ENCODE results near the gene PARD3. TPM values are rescaled to one million over a fixed set of nuclear protein-coding genes. Genes with fewer than 3 reads are reported as not detected.

The PARD3 gene
- total RNA-seq, 1 donor from 2014 or later: 39.6 TPM

DNA sequence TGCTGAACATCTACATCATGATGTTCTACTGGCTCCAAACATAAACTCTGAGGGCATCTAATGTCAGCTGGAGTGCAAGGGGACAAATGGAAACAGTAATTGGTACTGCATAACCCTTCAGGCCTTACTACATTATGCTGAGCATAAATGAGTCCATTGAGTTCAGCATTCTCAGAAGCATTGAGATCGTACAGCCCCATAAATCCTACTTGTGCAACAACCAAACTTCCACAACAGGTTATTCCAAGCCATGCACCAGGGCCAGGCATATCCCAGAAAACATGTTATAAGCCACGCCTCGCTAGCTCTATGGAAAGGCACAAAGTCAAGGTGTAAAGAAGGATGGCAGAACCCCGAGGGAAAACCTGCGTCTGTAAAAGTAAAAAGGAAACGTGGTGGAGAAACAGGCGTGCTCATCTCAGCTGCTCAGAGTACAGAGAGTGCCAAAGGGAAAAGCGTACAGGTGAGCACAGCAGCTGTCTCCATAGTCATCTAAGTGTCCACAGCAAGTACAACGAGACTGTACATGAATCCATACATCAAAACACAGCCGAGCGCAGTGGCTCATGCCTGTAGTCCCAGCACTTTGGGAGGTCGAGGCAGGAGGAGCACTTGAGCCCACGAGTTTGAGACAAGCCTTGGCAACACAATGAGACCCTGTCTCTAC is 124.6 kb downstream of the PARD3 start:
- no peak for DNase-seq (ENCODE audit: low spot score)

DNA sequence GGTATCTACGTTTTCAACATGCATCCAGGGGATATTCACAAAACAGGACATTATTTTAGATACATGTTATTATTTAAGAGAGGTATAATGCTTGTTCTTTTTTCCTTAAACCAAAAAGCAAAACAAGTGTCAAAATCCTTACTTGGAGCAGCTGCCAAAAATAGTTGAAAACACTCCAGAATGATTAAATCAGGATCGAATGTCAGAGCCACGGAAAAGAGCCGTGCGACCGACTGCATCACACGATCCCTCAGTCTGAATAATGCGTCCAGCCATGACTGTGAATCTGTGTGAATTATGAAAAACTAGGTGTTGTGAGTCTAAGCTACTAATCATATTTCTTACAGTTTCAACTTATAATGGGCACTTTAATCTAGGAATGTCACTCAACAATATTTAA is 126.0 kb downstream of the PARD3 start:
- DNase-seq (ENCODE audit: low spot score): no peak

- DNase-seq (ENCODE audit: low spot score): no peak
Measured at GRCh38 chr10:34687434-34688210, 127.5 kb downstream of the PARD3 start.

- no peak for DNase-seq (ENCODE audit: low spot score)
Measured at GRCh38 chr10:34682580-34682979, 132.5 kb downstream of the PARD3 start.

- no peak for DNase-seq (ENCODE audit: low spot score)
Measured at GRCh38 chr10:34681933-34682332, 133.2 kb downstream of the PARD3 start.

GRCh38 chr10:34679177-34679576 is 135.9 kb downstream of the PARD3 start:
- DNase-seq (ENCODE audit: low spot score): no peak

GRCh38 chr10:34677591-34677990 is 137.5 kb downstream of the PARD3 start:
- DNase-seq (ENCODE audit: low spot score): no peak

GRCh38 chr10:34677132-34677531 is 138.0 kb downstream of the PARD3 start:
- no peak for DNase-seq (ENCODE audit: low spot score)

- no peak for DNase-seq (ENCODE audit: low spot score)
Measured at GRCh38 chr10:34674176-34674575, 140.9 kb downstream of the PARD3 start.

DNA sequence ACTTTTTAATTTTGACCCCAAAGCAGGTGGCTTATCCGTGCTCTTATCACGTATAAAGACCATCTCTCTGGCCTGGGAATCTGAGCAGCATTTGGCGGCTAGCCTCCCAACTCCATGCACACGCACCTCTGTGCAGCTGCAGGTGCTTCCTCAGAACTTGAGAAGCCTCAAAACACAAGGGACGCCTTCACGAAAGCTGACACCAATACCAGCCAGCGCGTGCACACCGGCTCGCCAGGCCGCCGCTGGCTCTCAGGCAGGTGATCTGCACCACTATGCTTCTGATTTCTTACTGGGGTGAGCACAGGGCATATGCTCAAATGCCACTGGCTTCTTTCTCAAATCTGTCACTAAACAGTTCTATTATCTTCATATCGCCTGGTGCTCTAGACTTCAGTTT is 145.0 kb downstream of the PARD3 start:
- DNase-seq (ENCODE audit: low spot score): no peak

DNA sequence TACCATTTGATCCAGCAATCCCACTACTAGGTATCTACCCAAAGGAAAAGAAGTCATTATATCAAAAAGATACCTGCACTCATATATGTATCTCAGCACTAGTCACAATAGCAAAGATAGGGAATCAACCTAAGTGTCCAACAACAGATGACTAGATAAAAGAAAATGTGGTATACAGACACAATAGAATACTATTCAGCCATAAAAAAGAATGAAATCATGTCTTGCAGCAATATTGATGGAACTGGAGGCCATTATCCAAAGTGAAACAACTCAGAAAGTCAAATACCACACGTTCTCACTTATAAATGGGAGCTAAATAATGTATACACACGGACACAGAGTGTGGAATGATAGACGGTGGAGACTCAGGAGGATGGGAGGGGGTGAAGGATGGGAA is 146.0 kb downstream of the PARD3 start:
- no peak for DNase-seq (ENCODE audit: low spot score)

GRCh38 chr10:34667177-34667576 is 147.9 kb downstream of the PARD3 start:
- DNase-seq (ENCODE audit: low spot score): no peak

- DNase-seq (ENCODE audit: low spot score): peak; percentile 60
Measured at GRCh38 chr10:34666008-34666704, 148.9 kb downstream of the PARD3 start.

DNA sequence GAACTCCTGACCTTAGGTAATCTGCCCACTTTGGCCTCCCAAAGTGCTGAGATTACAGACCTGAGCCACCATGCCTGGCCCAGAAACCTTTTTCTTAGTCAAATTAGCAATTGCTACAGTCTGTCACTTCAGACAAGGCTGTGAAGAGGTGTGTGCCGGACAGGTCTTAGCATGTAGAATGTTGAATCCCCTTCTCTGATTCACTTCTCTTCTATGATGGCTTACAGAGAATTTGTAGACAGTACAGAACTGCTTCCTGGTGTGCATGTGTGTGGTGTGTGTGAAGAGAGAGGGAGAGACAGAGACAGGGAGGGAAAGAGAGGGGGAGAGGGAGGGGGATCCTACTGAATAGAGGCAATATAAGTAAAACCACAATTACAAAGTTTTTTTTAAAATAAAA is 150.4 kb downstream of the PARD3 start:
- no peak for DNase-seq (ENCODE audit: low spot score)

- no peak for DNase-seq (ENCODE audit: low spot score)
Measured at GRCh38 chr10:34661580-34661979, 153.5 kb downstream of the PARD3 start.

- no peak for DNase-seq (ENCODE audit: low spot score)
Measured at GRCh38 chr10:34658934-34659333, 156.2 kb downstream of the PARD3 start.

DNA sequence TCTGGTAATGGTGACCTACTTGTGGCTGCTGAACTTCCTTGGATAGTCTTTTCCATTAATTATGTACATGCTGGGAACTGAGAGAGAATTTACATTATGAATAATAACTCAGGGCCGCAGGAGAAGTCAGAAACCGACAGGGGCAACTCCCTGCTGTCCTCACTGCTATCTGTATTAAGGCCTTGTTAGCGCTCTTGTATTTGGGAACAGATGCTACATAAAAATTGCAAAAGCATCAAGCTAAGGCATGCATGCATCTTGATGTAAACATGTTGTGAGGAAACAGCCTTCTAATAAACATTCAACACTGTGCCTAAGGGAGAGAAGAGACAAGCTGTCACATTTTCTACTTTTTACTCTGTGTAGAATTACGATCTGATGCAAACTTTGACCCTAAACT is 158.4 kb downstream of the PARD3 start:
- no peak for DNase-seq (ENCODE audit: low spot score)

GRCh38 chr10:34655286-34656170 is 159.6 kb downstream of the PARD3 start:
- DNase-seq (ENCODE audit: low spot score): peak; percentile 58

DNA sequence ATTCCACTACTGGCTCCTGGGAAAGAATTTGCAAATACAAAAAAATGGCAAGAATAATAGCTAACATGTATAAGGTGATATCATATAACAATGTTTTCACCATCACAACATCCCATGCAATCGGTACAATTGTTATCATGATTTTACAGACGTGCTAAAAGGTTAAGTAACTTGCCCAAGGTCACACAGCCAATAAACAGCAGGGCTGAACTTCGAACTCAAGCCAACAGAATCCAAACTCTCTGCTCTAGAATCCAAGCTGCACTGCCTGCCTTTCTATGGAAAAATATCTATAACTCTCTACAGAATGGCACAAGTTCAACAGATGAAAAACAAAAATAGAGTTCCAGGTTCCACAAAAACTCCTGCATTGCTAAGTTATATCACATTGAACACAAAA is 160.9 kb downstream of the PARD3 start:
- DNase-seq (ENCODE audit: low spot score): no peak

DNA sequence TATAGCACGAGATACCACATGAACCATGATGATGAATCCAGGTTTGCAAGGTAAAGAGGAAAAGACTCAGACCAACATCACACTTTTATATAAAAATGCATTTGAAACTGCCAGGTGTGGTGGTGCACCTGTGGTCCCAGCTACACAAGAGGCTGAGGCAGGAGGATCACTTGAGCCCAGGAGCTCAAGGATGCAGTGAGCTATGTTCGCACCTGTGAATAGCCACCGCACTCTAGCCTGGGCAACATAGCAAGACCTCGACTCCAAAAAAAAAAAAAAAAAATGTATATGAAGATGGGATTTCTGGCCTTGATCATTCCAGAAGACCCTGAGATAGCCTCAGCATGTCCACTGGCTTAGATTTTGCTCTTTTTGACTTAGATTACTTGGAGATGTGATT is 161.6 kb downstream of the PARD3 start:
- no peak for DNase-seq (ENCODE audit: low spot score)

- no peak for DNase-seq (ENCODE audit: low spot score)
Measured at GRCh38 chr10:34651416-34652195, 163.5 kb downstream of the PARD3 start.

Measured in mucosa of gallbladder (tissue), 1 donor.